SH-SY5Y (cell line): ENCODE data around the gene GPRC5B.

Experiments used
- GATA2 ChIP-seq: IDR thresholded peaks from 2 replicates; pipeline ENCODE4 v1.6.1; 2011; ENCODE audit warnings: mild to moderate bottlenecking, low read depth, low read length
- GATA3 ChIP-seq: IDR thresholded peaks from 2 replicates; pipeline ENCODE4 v1.6.1; 2011; ENCODE audit warnings: low read depth, mild to moderate bottlenecking, low read length, moderate library complexity

DNA sequence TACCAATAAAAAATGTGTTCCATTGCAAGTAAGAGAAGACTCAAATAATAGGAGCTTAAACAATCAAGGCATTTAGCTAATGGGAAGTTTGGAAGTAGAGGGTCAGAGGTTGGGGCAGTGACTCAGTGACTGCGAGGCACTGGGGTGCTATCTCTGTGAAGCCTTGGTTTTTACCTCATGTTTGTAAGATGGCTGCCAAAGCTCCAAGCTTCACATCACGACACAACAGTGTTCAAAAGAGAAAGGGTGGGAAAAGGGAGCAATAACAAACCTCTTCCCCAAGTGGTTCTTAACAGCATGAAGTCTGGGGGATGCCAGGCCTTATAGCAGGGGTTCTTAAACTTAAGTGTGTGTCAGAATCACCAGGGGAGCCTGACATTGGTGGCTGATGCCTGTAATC, 26.6 kb upstream of the GPRC5B start:
- no peak for TF ChIP-seq GATA2
- TF ChIP-seq GATA3: no peak
